SKM-1 (cell line): ENCODE measurements around the gene PDHB.

Experiments used
- DNase-seq: peaks from one replicate; lab custom pipeline; 2025; ENCODE audit not compliant: unreplicated experiment; lab: John Stamatoyannopoulos, UW

Gene PDHB

GRCh38 chr3:58404396-58404795 is 29.2 kb downstream of the PDHB start:
- no peak for DNase-seq

- DNase-seq: no peak
Measured at GRCh38 chr3:58403513-58404109, 30.0 kb downstream of the PDHB start.

GRCh38 chr3:58398669-58399333 is 34.8 kb downstream of the PDHB start:
- DNase-seq: no peak

GRCh38 chr3:58394339-58394738 is 39.3 kb downstream of the PDHB start:
- no peak for DNase-seq

GRCh38 chr3:58392181-58392580 is 41.5 kb downstream of the PDHB start:
- no peak for DNase-seq

GRCh38 chr3:58391156-58391865 is 42.3 kb downstream of the PDHB start:
- no peak for DNase-seq

GRCh38 chr3:58388550-58389091 is 45.0 kb downstream of the PDHB start:
- DNase-seq: no peak

GRCh38 chr3:58387650-58388546 is 45.7 kb downstream of the PDHB start:
- DNase-seq: no peak

- no peak for DNase-seq
Measured at GRCh38 chr3:58386626-58387365, 46.8 kb downstream of the PDHB start.

GRCh38 chr3:58384381-58385090 is 49.1 kb downstream of the PDHB start:
- DNase-seq: no peak

GRCh38 chr3:58383904-58384303 is 49.7 kb downstream of the PDHB start:
- DNase-seq: no peak

- DNase-seq: no peak
Measured at GRCh38 chr3:58383476-58383875, 50.2 kb downstream of the PDHB start.

- no peak for DNase-seq
Measured at GRCh38 chr3:58379351-58380073, 54.1 kb downstream of the PDHB start.

- DNase-seq: no peak
Measured at GRCh38 chr3:58377750-58378149, 55.9 kb downstream of the PDHB start.
